ENCODE measurements around the gene SGPL1. TPM values are rescaled to one million over a fixed set of nuclear protein-coding genes. Genes with fewer than 3 reads are reported as not detected.

SGPL1 gene
- total and polyA plus RNA-seq, 2 of the 8 experiments (the other 6 are each of a cell fraction or from before 2014, with no cell fraction given), result 20.5 to 51.6 TPM

DNA sequence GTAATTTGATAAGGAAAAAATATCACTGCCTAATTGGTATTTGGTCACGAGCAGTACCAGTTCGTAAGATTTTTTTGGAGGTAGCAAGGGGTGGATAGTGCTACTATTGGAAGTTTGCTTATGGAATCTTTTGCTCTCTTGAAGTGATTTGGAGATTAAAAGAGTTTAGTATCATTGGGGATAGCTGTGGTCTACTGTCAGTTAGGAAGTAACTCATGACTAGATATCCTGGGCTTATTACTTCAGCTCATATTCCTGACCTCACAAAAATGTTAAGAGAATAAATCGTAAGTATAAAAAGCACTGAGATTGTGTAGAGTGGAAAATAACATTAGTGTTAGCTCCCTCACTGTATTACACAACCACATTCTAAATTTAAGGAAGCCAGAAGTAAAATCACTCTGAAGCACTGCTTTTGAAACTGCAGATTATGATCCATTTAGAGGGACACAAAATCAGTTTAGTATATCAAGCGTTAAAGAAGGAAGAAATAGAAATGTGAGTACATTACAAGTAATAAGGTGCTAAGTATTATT is 22.6 kb downstream of the SGPL1 start:
- no peak overlapping the region for H2BK20ac ChIP-seq (ENCODE audit: low read length)
- H2BK5ac ChIP-seq (ENCODE audit: low read depth, low read length), result no peak overlapping the region
- H3K9me3 ChIP-seq (ENCODE audit: insufficient read depth in 2 of 2, low read depth in 1 of 2, low read length in 1 of 2), result no peaks in the 10 kb centered on the region
- H3K36me3 ChIP-seq (ENCODE audit: control insufficient read depth in 2 of 4, insufficient read depth in 4 of 4, low read length in 3 of 4), result peaks cover 0 to 3% (median 0%) of the 10 kb centered on the region in 4 experiments; a peak in 1 of 8 replicates
- H3K9ac ChIP-seq (replicated peaks in 1 of 4; ENCODE audit: extremely low read depth in 1 of 4, low read depth in 3 of 4, low read length in 3 of 4), result no peak overlapping the region
- FAIRE-seq, result no peak
- TF ChIP-seq PHF8 (conservative IDR thresholded peaks at IDR 0.05; ENCODE audit: low read depth, low read length) (no peak), SUZ12 (IDR thresholded peaks at IDR 0.05; ENCODE audit: low read length) (no peak)
- H2AFZ ChIP-seq (ENCODE audit: low read length), result no peak overlapping the region
- H2BK12ac ChIP-seq (ENCODE audit: low read depth, low read length), result no peak overlapping the region
- H3K14ac ChIP-seq (ENCODE audit: insufficient read length), result no peak overlapping the region
- POLR2A ChIA-PET (ENCODE audit: partially characterized antibody), result no interaction called here
- H3K4me2 ChIP-seq (ENCODE audit: insufficient read depth in 1 of 2, low read depth in 2 of 2, low read length in 2 of 2), result no peak overlapping the region
- H3K4ac ChIP-seq (replicated peaks; ENCODE audit: insufficient read length, low read depth, low read length), result no peak overlapping the region
- H4K20me1 ChIP-seq (replicated peaks in 1 of 2; ENCODE audit: control insufficient read depth in 1 of 2, insufficient read depth in 2 of 2, low read length in 2 of 2), result peaks cover 3 to 8% of the 10 kb centered on the region in 2 experiments
- no peak overlapping the region for H3K56ac ChIP-seq (replicated peaks; ENCODE audit: insufficient read length, low read depth, low read length)
- no peak overlapping the region for H3K27ac ChIP-seq (ENCODE audit: low read depth, low read length)
- CTCF ChIA-PET (ENCODE audit: partially characterized antibody), result interaction anchor here (1.8 kb wide), 1 partner anchor 21 kb away, joined by 4 read pairs; no protein-coding TSS in a partner anchor
- H4K91ac ChIP-seq (replicated peaks; ENCODE audit: insufficient read length, low read length), result no peak overlapping the region
- H2BK120ac ChIP-seq (replicated peaks; ENCODE audit: low read depth, low read length), result no peak overlapping the region
- H3K23ac ChIP-seq (ENCODE audit: insufficient read length), result no peak overlapping the region
- no peaks in the 10 kb centered on the region for H3K27me3 ChIP-seq (replicated peaks in 1 of 4; ENCODE audit: control insufficient read depth in 3 of 4, extremely low read depth in 1 of 4, insufficient read depth in 3 of 4, low read length in 3 of 4)
- H4K8ac ChIP-seq (ENCODE audit: extremely low read depth, insufficient read depth, low read length), result no peak overlapping the region
- no peak for DNase-seq (ENCODE audit: low read depth in 1 of 2, low spot score in 2 of 2)
- no peak overlapping the region for H3K18ac ChIP-seq (ENCODE audit: extremely low read depth, low read length)
- no peak overlapping the region for H4K5ac ChIP-seq (ENCODE audit: insufficient read length, low read depth, low read length)
- H3K23me2 ChIP-seq (ENCODE audit: low read depth, low read length), result no peaks in the 10 kb centered on the region
- H3K79me1 ChIP-seq (ENCODE audit: low read depth, low read length), result peaks cover 6% of the 10 kb centered on the region; the same call in 1 of the 2 replicates
- H2BK15ac ChIP-seq (ENCODE audit: low read length), result no peak overlapping the region
- peaks cover 0 to 72% of the 10 kb centered on the region in 2 experiments; a peak in 2 of 4 replicates for H3K79me2 ChIP-seq (ENCODE audit: control insufficient read depth in 1 of 2, insufficient read depth in 2 of 2, low read length in 2 of 2)
- H3K4me3 ChIP-seq (ENCODE audit: extremely low read depth in 1 of 4, insufficient read depth in 2 of 4, low read depth in 3 of 4, low read length in 4 of 4), result no peak overlapping the region
- H2AK5ac ChIP-seq (ENCODE audit: low read depth, low read length), result no peak overlapping the region
- WGBS, 2 experiments (ENCODE audit: extremely low coverage in 1 of 2, insufficient coverage in 1 of 2, insufficient read length in 1 of 2, insufficient replicate concordance in 2 of 2, low coverage in 1 of 2, low lambda C conversion rate in 2 of 2, missing lambda C conversion rate in 1 of 2), result 81% methylated on average over 4 of the region's 4 CpGs; no CpG with 5 or more reads in 1 of the 2 experiments
- H3K4me1 ChIP-seq (replicated peaks in 1 of 4; ENCODE audit: control insufficient read depth in 3 of 4, insufficient read depth in 4 of 4, low read length in 3 of 4), result no peaks in the 10 kb centered on the region
